Panc1 (cell line): ENCODE measurements around the gene CORT. TPM values are rescaled to one million over a fixed set of nuclear protein-coding genes. Genes with fewer than 3 reads are reported as not detected.

Experiments
- ATAC-seq: fragments of 200-7000 bp; cut with Tn5 transposase; 2 replicates; pipeline ENCODE4 v1.9.1; 2020; ENCODE audit warnings: mild to moderate bottlenecking, moderate library complexity
- BruUV-seq: library from RNA; stranded (reverse); fragments of 400-500 nt; replicated peaks from 2 replicates; lab custom pipeline; 2021; lab: Mats Ljungman, UMichigan
- CTCF ChIA-PET: fragments of 300-600 bp; sonication (Branson Sonifier 250); formaldehyde crosslinking; loops from one replicate; lab custom pipeline; 2022; ENCODE audit warnings: antibody characterized with exemption; lab: Charles Lee
- POLR2A ChIA-PET: fragments of 300-600 bp; sonication (Branson Sonifier 250); formaldehyde crosslinking; loops from one replicate; lab custom pipeline; 2022; ENCODE audit warnings: antibody characterized with exemption; lab: Charles Lee
- DNase-seq: peaks from one replicate; pipeline ENCODE4 v3.0.0-alpha.2; 2010; ENCODE audit warnings: low read depth, low spot score
- H3K27ac ChIP-seq: 2 replicates; pipeline ENCODE4 v1.5.1; 2011; ENCODE audit warnings: mild to moderate bottlenecking, low read length, inconsistent platforms
- H3K27me3 ChIP-seq: fragments of 200-500 bp; sonication (Bioruptor generic); 2 replicates; pipeline ENCODE4 v1.6.0; 2014; ENCODE audit warnings: low read length, inconsistent platforms; ENCODE audit not compliant: control insufficient read depth, insufficient read depth
- H3K36me3 ChIP-seq: fragments of 200-500 bp; sonication (Bioruptor generic); 2 replicates; pipeline ENCODE4 v1.5.1; 2014; ENCODE audit warnings: inconsistent platforms, mild to moderate bottlenecking, low read length, moderate library complexity; ENCODE audit not compliant: control insufficient read depth, insufficient read depth
- H3K4me1 ChIP-seq: 2 replicates; pipeline ENCODE4 v1.5.1; 2011; ENCODE audit warnings: inconsistent platforms, mild to moderate bottlenecking, low read length, moderate library complexity; ENCODE audit not compliant: control insufficient read depth, insufficient read depth
- H3K4me3 ChIP-seq, 2 experiments: 2 replicates each; pipeline ENCODE4 v1.5.1; 2011 to 2012; ENCODE audit warnings: low read depth in 2 of 2, low read length in 2 of 2, mild to moderate bottlenecking in 2 of 2, inconsistent platforms in 1 of 2, moderate library complexity in 1 of 2
- H3K9me3 ChIP-seq: fragments of 200-500 bp; sonication (Bioruptor generic); 2 replicates; pipeline ENCODE4 v1.5.1; 2014; ENCODE audit warnings: low read depth, mild to moderate bottlenecking, inconsistent platforms, low read length, moderate library complexity; ENCODE audit not compliant: control insufficient read depth, insufficient read depth
- POLR2AphosphoS5 ChIP-seq: IDR thresholded peaks from 2 replicates; pipeline ENCODE4 v1.6.1; 2012; ENCODE audit warnings: mild to moderate bottlenecking, low read depth, low read length, moderate library complexity
- SIN3A ChIP-seq: IDR thresholded peaks from 2 replicates; pipeline ENCODE4 v1.6.1; 2012; ENCODE audit warnings: low read depth, mild to moderate bottlenecking, low read length, moderate library complexity, borderline replicate concordance; ENCODE audit not compliant: insufficient read depth
- TCF7L2 ChIP-seq: IDR thresholded peaks from 2 replicates; pipeline ENCODE4 v1.6.1; 2011; ENCODE audit warnings: mild to moderate bottlenecking, low read depth, low read length, inconsistent platforms
- in situ Hi-C: cut with HindIII; loops from 2 replicates; pipeline ENCODE4 v1.10.0; 2016; ENCODE audit warnings: low sequenced_read_pairs, low pct_unique_long_range_greater_than_20kb
- intact Hi-C: fragments of 100-400 bp; cut with micrococcal nuclease; formaldehyde crosslinking; loops from one replicate; pipeline ENCODE4 v1.10.0; 2022; ENCODE audit not compliant: unreplicated experiment
- total RNA-seq: library from RNA; stranded (reverse); gene quantifications from one replicate; pipeline ENCODE4 v1.2.1, GENCODE V29; 2021; ENCODE audit not compliant: unreplicated experiment
- TF ChIP-seq, protein P1 (sequence below): fragments of 450-650 bp; IDR thresholded peaks from 2 replicates; pipeline ENCODE4 v1.5.1; 2017; ENCODE audit warnings: mild to moderate bottlenecking
- TF ChIP-seq, protein P2 (sequence below), 2 experiments: IDR thresholded peaks; 2 replicates each; pipeline ENCODE4 v1.6.1; 2011 to 2012; ENCODE audit warnings: low read depth in 2 of 2, control low read depth in 1 of 2, low read length in 1 of 2, mild to moderate bottlenecking in 1 of 2, moderate library complexity in 1 of 2; ENCODE audit not compliant: insufficient read depth in 1 of 2

Gene CORT
- total RNA-seq, 1 experiment from 2014 or later = 0.41 TPM

DNA sequence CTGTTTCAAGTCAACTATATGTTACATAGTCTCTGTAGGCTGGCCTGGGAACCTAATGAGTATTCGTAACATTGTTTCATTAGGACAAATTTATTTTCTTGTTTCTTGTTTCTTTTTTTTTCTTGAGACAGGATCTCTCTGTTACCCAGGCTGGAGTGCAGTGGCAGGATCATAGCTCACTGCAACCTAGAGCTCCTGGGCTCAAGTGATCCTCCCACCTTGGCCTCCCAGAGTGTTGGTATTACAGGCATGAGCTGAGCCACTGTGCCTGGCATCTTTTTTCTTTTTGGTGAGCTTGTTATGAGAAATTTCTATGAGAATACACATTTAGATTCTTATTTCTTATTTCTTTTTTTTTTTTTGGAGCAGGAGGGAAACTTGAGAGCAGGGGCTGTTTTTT is 12.8 kb upstream of the CORT start:
- no peaks in the 10 kb centered on the region for H3K27me3 ChIP-seq
- no peak overlapping the region for H3K27ac ChIP-seq
- ATAC-seq = no peak
- intact Hi-C loops (no loop called here), in situ Hi-C loops (no loop called here)
- H3K9me3 ChIP-seq = no peaks in the 10 kb centered on the region
- DNase-seq = no peak
- H3K4me1 ChIP-seq = 0 out of 2 replicates have a peak, but pooled peaks cover 3% of the 10 kb centered on the region
- H3K4me3 ChIP-seq = no peak overlapping the region
- BruUV-seq = no TSS peak
- CTCF ChIA-PET = interaction anchor here (0.5 kb wide), 1 partner anchor 430 kb away, joined by 4 read pairs; no protein-coding TSS in a partner anchor
- POLR2A ChIA-PET = interaction anchor here (0.6 to 0.7 kb wide), 3 partner anchors 15 to 737 kb away, joined by 3 to 5 read pairs (median 4); no protein-coding TSS in a partner anchor
- no peaks in the 10 kb centered on the region for H3K36me3 ChIP-seq
- TF ChIP-seq, protein P1, sequence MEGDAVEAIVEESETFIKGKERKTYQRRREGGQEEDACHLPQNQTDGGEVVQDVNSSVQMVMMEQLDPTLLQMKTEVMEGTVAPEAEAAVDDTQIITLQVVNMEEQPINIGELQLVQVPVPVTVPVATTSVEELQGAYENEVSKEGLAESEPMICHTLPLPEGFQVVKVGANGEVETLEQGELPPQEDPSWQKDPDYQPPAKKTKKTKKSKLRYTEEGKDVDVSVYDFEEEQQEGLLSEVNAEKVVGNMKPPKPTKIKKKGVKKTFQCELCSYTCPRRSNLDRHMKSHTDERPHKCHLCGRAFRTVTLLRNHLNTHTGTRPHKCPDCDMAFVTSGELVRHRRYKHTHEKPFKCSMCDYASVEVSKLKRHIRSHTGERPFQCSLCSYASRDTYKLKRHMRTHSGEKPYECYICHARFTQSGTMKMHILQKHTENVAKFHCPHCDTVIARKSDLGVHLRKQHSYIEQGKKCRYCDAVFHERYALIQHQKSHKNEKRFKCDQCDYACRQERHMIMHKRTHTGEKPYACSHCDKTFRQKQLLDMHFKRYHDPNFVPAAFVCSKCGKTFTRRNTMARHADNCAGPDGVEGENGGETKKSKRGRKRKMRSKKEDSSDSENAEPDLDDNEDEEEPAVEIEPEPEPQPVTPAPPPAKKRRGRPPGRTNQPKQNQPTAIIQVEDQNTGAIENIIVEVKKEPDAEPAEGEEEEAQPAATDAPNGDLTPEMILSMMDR = no peak
- TF ChIP-seq, protein P2, sequence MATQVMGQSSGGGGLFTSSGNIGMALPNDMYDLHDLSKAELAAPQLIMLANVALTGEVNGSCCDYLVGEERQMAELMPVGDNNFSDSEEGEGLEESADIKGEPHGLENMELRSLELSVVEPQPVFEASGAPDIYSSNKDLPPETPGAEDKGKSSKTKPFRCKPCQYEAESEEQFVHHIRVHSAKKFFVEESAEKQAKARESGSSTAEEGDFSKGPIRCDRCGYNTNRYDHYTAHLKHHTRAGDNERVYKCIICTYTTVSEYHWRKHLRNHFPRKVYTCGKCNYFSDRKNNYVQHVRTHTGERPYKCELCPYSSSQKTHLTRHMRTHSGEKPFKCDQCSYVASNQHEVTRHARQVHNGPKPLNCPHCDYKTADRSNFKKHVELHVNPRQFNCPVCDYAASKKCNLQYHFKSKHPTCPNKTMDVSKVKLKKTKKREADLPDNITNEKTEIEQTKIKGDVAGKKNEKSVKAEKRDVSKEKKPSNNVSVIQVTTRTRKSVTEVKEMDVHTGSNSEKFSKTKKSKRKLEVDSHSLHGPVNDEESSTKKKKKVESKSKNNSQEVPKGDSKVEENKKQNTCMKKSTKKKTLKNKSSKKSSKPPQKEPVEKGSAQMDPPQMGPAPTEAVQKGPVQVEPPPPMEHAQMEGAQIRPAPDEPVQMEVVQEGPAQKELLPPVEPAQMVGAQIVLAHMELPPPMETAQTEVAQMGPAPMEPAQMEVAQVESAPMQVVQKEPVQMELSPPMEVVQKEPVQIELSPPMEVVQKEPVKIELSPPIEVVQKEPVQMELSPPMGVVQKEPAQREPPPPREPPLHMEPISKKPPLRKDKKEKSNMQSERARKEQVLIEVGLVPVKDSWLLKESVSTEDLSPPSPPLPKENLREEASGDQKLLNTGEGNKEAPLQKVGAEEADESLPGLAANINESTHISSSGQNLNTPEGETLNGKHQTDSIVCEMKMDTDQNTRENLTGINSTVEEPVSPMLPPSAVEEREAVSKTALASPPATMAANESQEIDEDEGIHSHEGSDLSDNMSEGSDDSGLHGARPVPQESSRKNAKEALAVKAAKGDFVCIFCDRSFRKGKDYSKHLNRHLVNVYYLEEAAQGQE (IDR thresholded peaks at IDR 0.05; ENCODE audit: insufficient read depth in 1 of 2, low read depth in 2 of 2, low read length in 1 of 2) = no peak
- TF ChIP-seq TCF7L2 (no peak), POLR2AphosphoS5 (no peak), SIN3A (no peak)

GRCh38 chr1:10438677-10439163 is 11.1 kb upstream of the CORT start:
- no peaks in the 10 kb centered on the region for H3K9me3 ChIP-seq
- ATAC-seq (no peak), DNase-seq (no peak)
- POLR2A ChIA-PET = no interaction called here
- TF ChIP-seq POLR2AphosphoS5 (no peak), SIN3A (no peak), TCF7L2 (no peak)
- TF ChIP-seq, protein P1 = no peak
- TF ChIP-seq, protein P2 (IDR thresholded peaks at IDR 0.05; ENCODE audit: insufficient read depth in 1 of 2, low read depth in 2 of 2, low read length in 1 of 2) = no peak
- CTCF ChIA-PET = no interaction called here
- H3K36me3 ChIP-seq = no peaks in the 10 kb centered on the region
- intact Hi-C loops (no loop called here), in situ Hi-C loops (no loop called here)
- no TSS peak for BruUV-seq
- no peak overlapping the region for H3K27ac ChIP-seq
- H3K4me1 ChIP-seq = 0 out of 2 replicates have a peak, but pooled peaks cover 3% of the 10 kb centered on the region
- H3K4me3 ChIP-seq = no peak overlapping the region
- no peaks in the 10 kb centered on the region for H3K27me3 ChIP-seq
